Keratinocyte (primary cell): ENCODE measurements around the gene GATA5. TPM values are rescaled to one million over a fixed set of nuclear protein-coding genes. Genes with fewer than 3 reads are reported as not detected.

Source experiments
- DNase-seq: peaks from one replicate; pipeline ENCODE4 v3.0.0-alpha.2; 2011; ENCODE audit warnings: low read depth, missing footprints, low spot score
- FAIRE-seq: peaks from 2 replicates; lab custom pipeline; 2011; peaks lifted over from hg19 to GRCh38; lab: Jason Lieb, UNC
- H2AFZ ChIP-seq: 2 replicates; pipeline ENCODE4 v1.6.0; 2012; ENCODE audit warnings: low read length, control low read depth, inconsistent platforms; ENCODE audit not compliant: control insufficient read depth
- H3K27ac ChIP-seq: 2 replicates; pipeline ENCODE4 v1.5.1; 2011; ENCODE audit warnings: low read length; ENCODE audit not compliant: control insufficient read depth, insufficient read depth
- H3K27me3 ChIP-seq: 3 replicates; pipeline ENCODE4 v1.6.0; 2011; ENCODE audit warnings: low read length; ENCODE audit not compliant: control insufficient read depth, insufficient read depth; ENCODE audit errors: extremely low read depth
- H3K36me3 ChIP-seq, 2 experiments: 2 replicates in 1 of 2; 3 replicates in 1 of 2; pipeline ENCODE4 v1.5.1; 2011; ENCODE audit warnings: low read length in 2 of 2, mild to moderate bottlenecking in 1 of 2; ENCODE audit not compliant: control insufficient read depth in 2 of 2, insufficient read depth in 2 of 2; ENCODE audit errors: extremely low read depth in 1 of 2
- H3K4me1 ChIP-seq: 3 replicates; pipeline ENCODE4 v1.5.1; 2011; ENCODE audit warnings: low read length; ENCODE audit not compliant: control insufficient read depth, insufficient read depth; ENCODE audit errors: extremely low read depth
- H3K4me2 ChIP-seq: 3 replicates; pipeline ENCODE4 v1.6.0; 2011; ENCODE audit warnings: low read depth, low read length; ENCODE audit not compliant: control insufficient read depth, insufficient read depth; ENCODE audit errors: extremely low read depth
- H3K4me3 ChIP-seq, 3 experiments: fragments of 200-600 bp in 1 of 3; sonication (generic) in 1 of 3; 2 replicates in 2 of 3; 3 replicates in 1 of 3; pipeline ENCODE4 v1.5.1; 2011 to 2016; ENCODE audit warnings: low read length in 3 of 3, mild to moderate bottlenecking in 3 of 3, control low read depth in 2 of 3, inconsistent platforms in 1 of 3, low read depth in 1 of 3, mixed read lengths in 1 of 3, mixed run types in 1 of 3, moderate library complexity in 1 of 3; ENCODE audit not compliant: control insufficient read depth in 2 of 3, insufficient read depth in 2 of 3; ENCODE audit errors: extremely low read depth in 1 of 3
- H3K79me2 ChIP-seq: 2 replicates; pipeline ENCODE4 v1.6.0; 2012; ENCODE audit warnings: low read length; ENCODE audit not compliant: control insufficient read depth, insufficient read depth
- H3K9ac ChIP-seq: 3 replicates; pipeline ENCODE4 v1.6.0; 2011; ENCODE audit warnings: low read length; ENCODE audit not compliant: control insufficient read depth, insufficient read depth; ENCODE audit errors: extremely low read depth
- H3K9me1 ChIP-seq: 3 replicates; pipeline ENCODE4 v1.6.0; 2011; ENCODE audit warnings: low read length; ENCODE audit not compliant: control insufficient read depth, insufficient read depth; ENCODE audit errors: extremely low read depth
- H3K9me3 ChIP-seq: 2 replicates; pipeline ENCODE4 v1.5.1; 2012; ENCODE audit warnings: low read depth, low read length; ENCODE audit not compliant: control insufficient read depth
- H4K20me1 ChIP-seq: 3 replicates; pipeline ENCODE4 v1.6.0; 2011; ENCODE audit warnings: low read length; ENCODE audit not compliant: control insufficient read depth, insufficient read depth; ENCODE audit errors: extremely low read depth
- CTCF ChIP-seq, 3 experiments: IDR thresholded peaks in 1 of 3; conservative IDR thresholded peaks in 1 of 3; optimal IDR thresholded peaks in 1 of 3; 2 replicates in 2 of 3; 3 replicates in 1 of 3; pipeline versions ENCODE3 to v1.5.1; 2011; ENCODE audit warnings: low read length in 3 of 3, mild to moderate bottlenecking in 3 of 3, moderate library complexity in 2 of 3, control low read depth in 1 of 3, inconsistent platforms in 1 of 3; ENCODE audit not compliant: insufficient read depth in 2 of 3; ENCODE audit errors: extremely low read depth in 1 of 3
- EZH2 ChIP-seq: IDR thresholded peaks from one replicate; pipeline ENCODE4 v1.6.1; 2012; ENCODE audit warnings: inconsistent platforms, mild to moderate bottlenecking, low read length, moderate library complexity
- dilution Hi-C: fragments of 300-500 bp; cut with MboI; formaldehyde crosslinking; loops from one replicate; pipeline ENCODE4 v1.7.0; 2020; ENCODE audit warnings: low sequenced_read_pairs; ENCODE audit not compliant: extremely low pct_ligation_motif_present
- polyA plus RNA-seq, 5 experiments: library from polyadenylated mRNA; depleted of rRNA in 3 of 5; stranded (reverse) in 3 of 5; stranded (forward) in 1 of 5; unstranded in 1 of 5; fragments of >200 nt; gene quantifications; 1 replicate in 1 of 5; 2 replicates in 3 of 5; 3 replicates in 1 of 5; pipeline versions ENCODE4 v1.2.1 to v1.2.3, GENCODE V29; 2011 to 2012; ENCODE audit warnings: missing spikeins in 2 of 5, low read depth in 1 of 5, low replicate concordance in 1 of 5

The GATA5 gene
- polyA plus RNA-seq, 1 donor (not counting 4 experiments of a cell fraction or from before 2014, with no cell fraction given) = not detected

- H2AFZ ChIP-seq = no peak overlapping the region
- H4K20me1 ChIP-seq = no peaks in the 10 kb centered on the region
- no peak overlapping the region for H3K4me3 ChIP-seq
- H3K9me1 ChIP-seq = no peaks in the 10 kb centered on the region
- H3K4me2 ChIP-seq = no peak overlapping the region
- FAIRE-seq = no peak
- H3K36me3 ChIP-seq = no peaks in the 10 kb centered on the region
- H3K9me3 ChIP-seq = no peaks in the 10 kb centered on the region
- no peaks in the 10 kb centered on the region for H3K79me2 ChIP-seq
- H3K27me3 ChIP-seq = peaks cover 31% of the 10 kb centered on the region
- TF ChIP-seq CTCF (optimal IDR thresholded peaks at IDR 0.05 in 1 of 3, IDR thresholded peaks at IDR 0.05 in 1 of 3, conservative IDR thresholded peaks at IDR 0.05 in 1 of 3; ENCODE audit: extremely low read depth in 1 of 3, insufficient read depth in 2 of 3, low read length in 3 of 3) (no peak), EZH2 (no peak)
- DNase-seq = no peak
- H3K9ac ChIP-seq = no peak overlapping the region
- H3K27ac ChIP-seq = no peak overlapping the region
- H3K4me1 ChIP-seq = no peaks in the 10 kb centered on the region
- dilution Hi-C loops = no loop called here
These were observed 43.1 kb upstream of the GATA5 start for GRCh38 chr20:62518911-62519310.

- no peaks in the 10 kb centered on the region for H3K9me1 ChIP-seq
- H3K79me2 ChIP-seq = no peaks in the 10 kb centered on the region
- DNase-seq = no peak
- H3K27ac ChIP-seq = no peak overlapping the region
- TF ChIP-seq EZH2 (no peak), CTCF (optimal IDR thresholded peaks at IDR 0.05 in 1 of 3, IDR thresholded peaks at IDR 0.05 in 1 of 3, conservative IDR thresholded peaks at IDR 0.05 in 1 of 3; ENCODE audit: extremely low read depth in 1 of 3, insufficient read depth in 2 of 3, low read length in 3 of 3) (no peak)
- H3K9me3 ChIP-seq = no peaks in the 10 kb centered on the region
- no peaks in the 10 kb centered on the region for H3K4me1 ChIP-seq
- FAIRE-seq = no peak
- H2AFZ ChIP-seq = no peak overlapping the region
- H3K4me3 ChIP-seq = no peak overlapping the region
- no peak overlapping the region for H3K9ac ChIP-seq
- H3K27me3 ChIP-seq = peaks cover 31% of the 10 kb centered on the region
- H4K20me1 ChIP-seq = no peaks in the 10 kb centered on the region
- no peak overlapping the region for H3K4me2 ChIP-seq
- no peaks in the 10 kb centered on the region for H3K36me3 ChIP-seq
- dilution Hi-C loops = no loop called here
These were observed 42.3 kb upstream of the GATA5 start for GRCh38 chr20:62517901-62518610.
